ENCODE data around the gene SAT2. TPM values are rescaled to one million over a fixed set of nuclear protein-coding genes. Genes with fewer than 3 reads are reported as not detected.

SAT2 gene
- total RNA-seq (2022; extraction: Qiagen RNA extraction; ENCODE audit: low read depth), result 65.1 to 91.4 TPM (median 81.4 TPM) in 5 replicates

GRCh38 chr17:7627250-7628121 is at the start of gene SAT2:
SAT2 (minus strand) TSS chr17:7627821; CDS start chr17:7627635, 186 bp downstream.

GRCh38 chr17:7650509-7651096 is 23.0 kb upstream of the SAT2 start, which contains the start of gene ATP1B2:
ATP1B2 (plus strand) TSS chr17:7650926; CDS start chr17:7651519, 593 bp downstream.

GRCh38 chr17:7629939-7630571 is 2.4 kb upstream of the SAT2 start, which contains the start of gene SHBG:
SHBG (plus strand) TSS chr17:7630135; CDS start chr17:7630173, 38 bp downstream.

GRCh38 chr17:7614425-7615264 is 13.0 kb downstream of the SAT2 start, which contains the start of gene FXR2:
FXR2 (minus strand) TSS chr17:7614897; CDS start chr17:7614532, 365 bp downstream.

GRCh38 chr17:7589891-7590691 is 37.5 kb downstream of the SAT2 start, which contains the start of gene SOX15:
SOX15 (minus strand) TSS chr17:7590094; CDS start chr17:7589676, 418 bp downstream.

GRCh38 chr17:7583253-7584109 is 44.1 kb downstream of the SAT2 start, which contains the start of gene MPDU1:
MPDU1 (plus strand) TSS chr17:7583852; CDS start chr17:7583863, 11 bp downstream.

GRCh38 chr17:7579001-7579833 is 48.4 kb downstream of the SAT2 start, which contains the start of gene CD68:
CD68 (plus strand) TSS chr17:7579638; CDS start chr17:7579678, 40 bp downstream.

Other genes starting within 250 kb of the SAT2 start
- 1.4 to 2.0 TPM (median 1.5 TPM) in 5 replicates for gene TNK1, start 246.7 kb downstream of the SAT2 start, total RNA-seq (2022; extraction: Qiagen RNA extraction; ENCODE audit: low read depth)
- gene PLSCR3, start 233.3 kb downstream of the SAT2 start, total RNA-seq (2022; extraction: Qiagen RNA extraction; ENCODE audit: low read depth), result 38.1 to 44.3 TPM (median 41.3 TPM) in 5 replicates
- 202 to 227 TPM (median 216 TPM) in 5 replicates for gene TMEM256, start 223.7 kb downstream of the SAT2 start, total RNA-seq (2022; extraction: Qiagen RNA extraction; ENCODE audit: low read depth)
- 13.2 to 18.5 TPM (median 17.1 TPM) in 5 replicates for gene NLGN2, start 220.0 kb downstream of the SAT2 start, total RNA-seq (2022; extraction: Qiagen RNA extraction; ENCODE audit: low read depth)
- gene SPEM1, start 207.5 kb downstream of the SAT2 start, total RNA-seq (2022; extraction: Qiagen RNA extraction; ENCODE audit: low read depth), result 0.14 TPM in 1 of 5 replicates, not detected in the others
- gene SPEM2, start 202.2 kb downstream of the SAT2 start, total RNA-seq (2022; extraction: Qiagen RNA extraction; ENCODE audit: low read depth), result 0.14 TPM in 1 of 5 replicates, not detected in the others
- not detected in 5 replicates for gene SPEM3, start 199.0 kb downstream of the SAT2 start, total RNA-seq (2022; extraction: Qiagen RNA extraction; ENCODE audit: low read depth)
- 10.2 to 13.7 TPM (median 12.1 TPM) in 5 replicates for gene TMEM102, start 192.4 kb downstream of the SAT2 start, total RNA-seq (2022; extraction: Qiagen RNA extraction; ENCODE audit: low read depth)
- gene FGF11, start 188.3 kb downstream of the SAT2 start, total RNA-seq (2022; extraction: Qiagen RNA extraction; ENCODE audit: low read depth), result 0.43 to 1.3 TPM (median 1.1 TPM) in 5 replicates
- 7.3 to 11.0 TPM (median 9.1 TPM) in 5 replicates for gene CHRNB1, start 182.8 kb downstream of the SAT2 start, total RNA-seq (2022; extraction: Qiagen RNA extraction; ENCODE audit: low read depth)
- gene ZBTB4, start 148.2 kb downstream of the SAT2 start, total RNA-seq (2022; extraction: Qiagen RNA extraction; ENCODE audit: low read depth), result 18.5 to 23.4 TPM (median 22.7 TPM) in 5 replicates
- gene SLC35G6, start 146.4 kb downstream of the SAT2 start, total RNA-seq (2022; extraction: Qiagen RNA extraction; ENCODE audit: low read depth), result not detected in 5 replicates
- gene POLR2A, start 143.5 kb downstream of the SAT2 start, total RNA-seq (2022; extraction: Qiagen RNA extraction; ENCODE audit: low read depth), result 63.4 to 76.8 TPM (median 71.8 TPM) in 5 replicates
- 9.1 to 12.2 TPM (median 10.8 TPM) in 5 replicates for gene TNFSF12, start 78.8 kb downstream of the SAT2 start, total RNA-seq (2022; extraction: Qiagen RNA extraction; ENCODE audit: low read depth)
- gene TNFSF13, start 69.1 kb downstream of the SAT2 start, total RNA-seq (2022; extraction: Qiagen RNA extraction; ENCODE audit: low read depth), result 0.37 to 1.1 TPM (median 0.87 TPM) in 5 replicates
- 85.2 to 101 TPM (median 93.8 TPM) in 5 replicates for gene SENP3, start 65.9 kb downstream of the SAT2 start, total RNA-seq (2022; extraction: Qiagen RNA extraction; ENCODE audit: low read depth)
- 25.6 to 35.0 TPM (median 28.2 TPM) in 5 replicates for gene CD68, start 48.2 kb downstream of the SAT2 start, total RNA-seq (2022; extraction: Qiagen RNA extraction; ENCODE audit: low read depth)
- gene MPDU1, start 44.0 kb downstream of the SAT2 start, total RNA-seq (2022; extraction: Qiagen RNA extraction; ENCODE audit: low read depth), result 112 to 145 TPM (median 126 TPM) in 5 replicates
- gene SOX15, start 37.7 kb downstream of the SAT2 start, total RNA-seq (2022; extraction: Qiagen RNA extraction; ENCODE audit: low read depth), result 0.13 to 0.30 TPM (median 0.14 TPM) in 5 replicates
- 44.0 to 59.8 TPM (median 56.2 TPM) in 5 replicates for gene FXR2, start 12.9 kb downstream of the SAT2 start, total RNA-seq (2022; extraction: Qiagen RNA extraction; ENCODE audit: low read depth)
- gene SHBG, start 2.3 kb upstream of the SAT2 start, total RNA-seq (2022; extraction: Qiagen RNA extraction; ENCODE audit: low read depth), result 0.29 to 1.1 TPM (median 0.42 TPM) in 5 replicates
- 0.12 to 0.42 TPM (median 0.26 TPM) in 5 replicates for gene ATP1B2, start 23.1 kb upstream of the SAT2 start, total RNA-seq (2022; extraction: Qiagen RNA extraction; ENCODE audit: low read depth)
- 38.4 to 46.5 TPM (median 42.3 TPM) in 5 replicates for gene TP53, start 59.7 kb upstream of the SAT2 start, total RNA-seq (2022; extraction: Qiagen RNA extraction; ENCODE audit: low read depth)
- 29.3 to 48.6 TPM (median 40.8 TPM) in 5 replicates for gene WRAP53, start 60.7 kb upstream of the SAT2 start, total RNA-seq (2022; extraction: Qiagen RNA extraction; ENCODE audit: low read depth)
- 1.3 to 1.6 TPM (median 1.5 TPM) in 5 replicates for gene EFNB3, start 77.4 kb upstream of the SAT2 start, total RNA-seq (2022; extraction: Qiagen RNA extraction; ENCODE audit: low read depth)
- gene DNAH2, start 89.9 kb upstream of the SAT2 start, total RNA-seq (2022; extraction: Qiagen RNA extraction; ENCODE audit: low read depth), result 0.01 to 0.10 TPM (median 0.05 TPM) in 4 of 5 replicates, not detected in the other
- 9.9 to 17.7 TPM (median 12.8 TPM) in 5 replicates for gene KDM6B, start 206.4 kb upstream of the SAT2 start, total RNA-seq (2022; extraction: Qiagen RNA extraction; ENCODE audit: low read depth)
- 0.23 to 0.92 TPM (median 0.82 TPM) in 5 replicates for gene TMEM88, start 227.2 kb upstream of the SAT2 start, total RNA-seq (2022; extraction: Qiagen RNA extraction; ENCODE audit: low read depth)
- 210 to 251 TPM (median 223 TPM) in 5 replicates for gene NAA38, start 229.7 kb upstream of the SAT2 start, total RNA-seq (2022; extraction: Qiagen RNA extraction; ENCODE audit: low read depth)
- gene CYB5D1, start 230.2 kb upstream of the SAT2 start, total RNA-seq (2022; extraction: Qiagen RNA extraction; ENCODE audit: low read depth), result 19.1 to 21.6 TPM (median 19.8 TPM) in 5 replicates